HG03045 (cell line): Measurements from ENCODE around the gene CXCR5.
"Not testable (repeated sequence)": the region's sequence is repeated elsewhere in the genome, so short reads cannot be mapped to it uniquely, and the experiment has no call there.

Source experiments
- ATAC-seq: cut with Tn5 transposase; IDR thresholded peaks from one replicate; pipeline ENCODE4 v1.9.1; 2021; ENCODE audit warnings: mild to moderate bottlenecking, moderate library complexity; ENCODE audit not compliant: unreplicated experiment

The CXCR5 gene, protein sequence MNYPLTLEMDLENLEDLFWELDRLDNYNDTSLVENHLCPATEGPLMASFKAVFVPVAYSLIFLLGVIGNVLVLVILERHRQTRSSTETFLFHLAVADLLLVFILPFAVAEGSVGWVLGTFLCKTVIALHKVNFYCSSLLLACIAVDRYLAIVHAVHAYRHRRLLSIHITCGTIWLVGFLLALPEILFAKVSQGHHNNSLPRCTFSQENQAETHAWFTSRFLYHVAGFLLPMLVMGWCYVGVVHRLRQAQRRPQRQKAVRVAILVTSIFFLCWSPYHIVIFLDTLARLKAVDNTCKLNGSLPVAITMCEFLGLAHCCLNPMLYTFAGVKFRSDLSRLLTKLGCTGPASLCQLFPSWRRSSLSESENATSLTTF

DNA sequence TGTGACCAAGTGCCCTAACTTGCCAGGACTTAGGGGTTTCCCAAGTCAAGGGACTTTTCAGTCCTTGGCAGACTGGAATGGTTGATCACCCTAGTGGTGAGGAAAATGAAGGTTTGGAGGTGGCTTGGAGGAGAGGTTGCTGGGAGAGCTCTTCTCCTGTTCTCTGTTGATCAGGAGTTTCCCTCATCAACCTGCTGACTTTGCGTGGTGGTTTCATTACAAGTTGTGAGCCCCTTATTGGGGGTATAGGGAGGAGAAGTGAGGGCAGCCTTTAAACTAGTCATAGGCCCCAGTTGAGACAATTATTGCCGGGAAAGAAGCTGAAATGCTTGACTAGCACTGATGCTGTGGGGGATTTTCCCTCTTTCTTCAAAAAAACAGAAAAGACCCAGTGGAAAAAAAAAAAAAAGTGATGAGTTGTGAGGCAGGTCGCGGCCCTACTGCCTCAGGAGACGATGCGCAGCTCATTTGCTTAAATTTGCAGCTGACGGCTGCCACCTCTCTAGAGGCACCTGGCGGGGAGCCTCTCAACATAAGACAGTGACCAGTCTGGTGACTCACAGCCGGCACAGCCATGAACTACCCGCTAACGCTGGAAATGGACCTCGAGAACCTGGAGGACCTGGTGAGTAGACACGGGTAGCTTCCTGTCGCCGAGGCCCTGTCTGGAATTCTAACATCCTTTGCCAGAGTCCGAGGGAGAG lies at the start of gene CXCR5:
TSS of gene CXCR5 (plus strand) at position 525 of the 704 bp plus-strand sequence. CDS start at position 575, 50 bp downstream.
- peak; percentile 63 for ATAC-seq

DNA sequence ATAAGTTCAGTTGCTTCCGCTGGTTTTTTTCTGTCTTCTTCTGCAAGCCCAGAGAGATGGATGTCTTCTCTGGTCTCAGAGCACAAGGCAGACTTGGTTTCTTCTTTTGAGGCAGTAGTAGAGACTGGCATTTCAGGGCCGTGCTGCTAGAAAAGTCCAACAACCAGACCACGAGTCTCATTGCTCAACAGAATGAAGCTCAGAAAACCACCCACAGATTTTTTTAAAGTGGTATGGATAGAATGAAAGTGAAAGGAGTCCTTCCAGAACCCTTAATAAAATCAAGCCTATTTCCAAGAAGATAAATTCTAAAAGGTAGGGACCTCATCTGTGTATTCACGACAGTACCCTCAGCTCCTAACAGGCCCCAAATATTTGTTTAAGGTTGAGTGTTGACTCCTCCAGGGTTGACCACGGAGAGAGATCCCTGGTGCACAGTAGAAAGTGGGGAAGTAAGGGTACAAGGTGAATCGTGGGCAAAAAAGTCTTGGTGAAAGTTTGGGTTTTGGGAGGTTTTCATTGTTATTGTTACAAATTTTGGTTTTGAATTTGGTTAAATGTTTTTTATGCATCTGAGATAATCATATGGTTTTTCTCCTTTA lies 49.2 kb upstream of the CXCR5 start:
- ATAC-seq, result no peak

DNA sequence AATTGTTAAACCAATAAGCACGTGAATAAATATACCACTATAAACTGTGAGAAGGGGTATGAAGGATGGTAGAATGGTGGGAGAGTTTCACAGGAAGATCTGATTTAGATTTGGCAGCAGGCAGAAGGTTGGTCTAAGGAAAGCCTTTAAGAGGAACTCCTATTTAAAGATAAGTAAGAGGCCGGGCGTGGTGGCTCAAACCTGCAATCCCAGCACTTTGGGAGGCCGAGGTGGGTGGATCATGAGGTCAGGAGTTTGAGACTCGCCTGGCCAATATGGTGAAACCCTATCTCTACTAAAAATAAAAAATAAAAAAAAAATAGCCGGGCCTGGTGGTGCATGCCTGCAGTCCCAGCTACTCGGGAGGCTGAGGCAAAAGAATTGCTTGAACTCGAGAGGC lies 45.8 kb upstream of the CXCR5 start:
- ATAC-seq, result no peak

DNA sequence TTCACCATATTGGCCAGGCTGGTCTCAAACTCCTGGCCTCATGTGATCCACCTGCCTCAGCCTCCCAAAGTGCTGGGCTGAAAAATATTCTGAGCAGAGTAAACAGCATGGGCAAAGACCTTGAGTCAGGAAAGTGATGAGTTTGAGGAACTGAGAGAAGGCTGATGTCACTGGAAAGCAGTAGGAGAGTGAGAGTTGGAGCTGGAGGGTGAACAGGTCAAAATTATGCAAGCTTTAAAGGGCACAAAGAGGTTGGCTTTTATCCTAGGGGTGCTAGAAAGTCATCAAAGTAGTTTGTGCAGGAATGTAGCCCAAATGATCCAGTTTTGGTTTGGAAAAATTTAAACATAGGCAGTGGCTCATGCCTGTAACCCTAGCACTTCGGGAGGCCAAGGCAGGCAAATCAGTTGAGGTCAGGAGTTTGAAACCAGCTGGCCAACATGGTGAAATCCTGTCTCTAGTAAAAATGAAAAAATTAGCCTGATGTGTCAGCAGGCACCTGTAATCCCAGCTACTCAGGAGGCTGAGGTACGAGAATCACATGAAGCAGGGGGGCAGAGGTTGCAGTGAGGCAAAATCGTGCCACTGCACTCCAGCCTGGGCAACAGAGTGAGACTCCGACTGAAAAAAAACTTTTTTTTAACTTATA lies 44.7 kb upstream of the CXCR5 start:
- peak; percentile 63 for ATAC-seq

DNA sequence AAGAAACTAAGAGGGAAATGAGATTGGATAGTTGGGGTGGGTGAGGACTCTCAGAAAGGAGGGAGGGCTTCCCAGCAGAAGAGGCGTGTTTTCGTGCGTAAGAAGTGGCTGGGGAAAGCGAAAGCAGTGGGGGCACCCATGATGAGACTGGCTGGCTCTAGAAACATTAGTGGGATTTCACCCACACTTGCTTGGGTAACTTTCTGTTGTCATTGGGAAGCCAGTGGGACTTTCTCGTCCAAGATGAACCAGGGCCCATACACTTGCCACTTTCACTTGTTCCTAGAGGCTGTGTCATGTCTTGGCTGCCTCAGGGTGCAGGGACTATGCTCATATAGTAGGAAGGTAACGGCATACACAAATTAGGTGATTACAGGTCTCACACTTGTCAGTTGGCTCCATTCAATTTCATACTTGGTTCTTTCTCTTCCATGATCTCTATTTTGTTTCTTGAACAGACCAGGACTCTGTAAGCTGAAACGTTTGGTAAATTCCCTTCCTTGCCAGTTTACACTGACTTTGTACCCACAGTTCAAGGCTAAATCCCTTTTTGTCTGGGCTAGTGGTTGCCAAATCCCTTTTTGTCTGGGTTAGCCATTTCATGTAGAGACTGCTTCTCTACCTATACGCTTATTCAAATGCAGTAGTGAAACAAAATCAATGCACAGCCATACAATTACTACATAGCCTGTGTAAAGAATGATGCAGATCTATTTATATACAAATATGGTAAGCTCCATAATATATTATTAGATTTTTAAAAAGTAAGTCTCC lies 42.0 kb upstream of the CXCR5 start:
- ATAC-seq, result peak; percentile 53

DNA sequence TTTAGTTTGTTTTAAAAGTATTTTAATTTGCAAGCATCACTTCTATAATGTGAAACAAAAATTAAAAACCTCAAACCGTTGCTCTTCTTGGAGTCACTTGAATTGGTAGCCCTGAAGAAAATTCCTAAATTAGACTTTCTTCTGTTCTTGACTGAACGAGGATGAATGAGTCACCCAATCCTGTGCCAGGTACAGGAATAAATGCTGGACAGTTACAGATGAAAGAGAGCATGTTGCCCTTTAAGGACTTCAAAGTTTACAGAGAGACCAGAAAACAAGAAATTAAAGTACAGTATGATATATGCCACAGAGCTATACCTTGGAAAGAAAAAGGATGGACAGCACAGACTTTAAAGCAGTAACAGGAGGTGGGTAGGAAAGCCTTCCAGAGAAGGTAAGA lies 41.3 kb upstream of the CXCR5 start:
- ATAC-seq, result no peak

DNA sequence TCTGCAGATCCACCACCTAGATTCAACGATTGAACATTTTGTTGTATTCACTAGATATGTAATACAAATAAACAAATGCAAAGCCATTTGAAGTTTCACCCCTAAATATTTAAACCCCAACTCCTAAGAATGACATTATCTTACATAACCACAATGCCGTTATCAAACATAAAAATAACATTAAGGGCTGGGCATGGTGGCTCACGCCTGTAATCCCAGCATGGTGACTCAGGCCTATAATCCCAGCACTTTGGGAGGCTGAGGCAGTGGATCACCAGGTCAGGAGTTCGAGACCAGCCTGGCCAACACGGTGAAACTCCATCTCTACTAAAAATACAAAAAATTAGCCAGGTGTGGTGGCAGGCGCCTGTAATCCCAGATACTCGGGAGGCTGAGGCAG lies 40.8 kb upstream of the CXCR5 start:
- not testable (repeated sequence) for ATAC-seq

DNA sequence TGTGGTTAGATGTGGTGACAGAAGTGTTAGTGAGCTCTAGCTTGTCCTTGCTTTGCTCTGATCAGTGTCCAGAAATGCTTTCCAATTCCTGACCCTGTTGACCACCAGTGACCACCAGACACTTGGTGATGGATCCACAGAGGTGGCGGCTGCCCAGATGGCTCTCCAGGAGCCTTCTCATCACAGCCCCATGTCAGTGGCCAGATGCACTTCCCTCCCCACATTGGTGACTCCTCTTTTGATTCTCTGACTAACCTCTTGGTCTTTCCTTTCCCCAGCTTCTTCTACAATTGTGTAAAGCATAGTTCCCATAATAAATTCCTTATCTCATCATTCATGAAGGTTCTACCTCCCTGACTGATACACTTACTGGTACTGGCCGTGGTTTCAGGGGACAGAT lies 40.1 kb upstream of the CXCR5 start:
- ATAC-seq, result no peak

DNA sequence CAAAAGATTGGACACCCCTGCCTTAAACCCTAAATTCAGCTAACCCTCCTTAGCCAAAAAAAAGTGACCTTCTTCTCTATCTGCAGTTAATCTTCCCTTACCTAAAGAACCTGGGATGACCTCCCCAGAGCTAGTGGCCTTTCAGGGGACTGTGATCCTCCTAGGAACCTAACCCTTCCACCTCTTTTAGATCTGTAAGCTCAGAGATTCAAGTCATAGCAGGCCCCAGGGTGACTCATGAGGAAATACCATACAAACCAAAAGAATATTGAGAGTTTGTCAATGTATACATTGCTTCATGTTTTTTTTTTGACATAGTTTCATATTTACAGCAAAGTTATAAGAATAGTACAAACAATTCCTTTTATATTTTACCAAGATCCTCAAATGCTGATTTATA lies 38.3 kb upstream of the CXCR5 start:
- no peak for ATAC-seq

DNA sequence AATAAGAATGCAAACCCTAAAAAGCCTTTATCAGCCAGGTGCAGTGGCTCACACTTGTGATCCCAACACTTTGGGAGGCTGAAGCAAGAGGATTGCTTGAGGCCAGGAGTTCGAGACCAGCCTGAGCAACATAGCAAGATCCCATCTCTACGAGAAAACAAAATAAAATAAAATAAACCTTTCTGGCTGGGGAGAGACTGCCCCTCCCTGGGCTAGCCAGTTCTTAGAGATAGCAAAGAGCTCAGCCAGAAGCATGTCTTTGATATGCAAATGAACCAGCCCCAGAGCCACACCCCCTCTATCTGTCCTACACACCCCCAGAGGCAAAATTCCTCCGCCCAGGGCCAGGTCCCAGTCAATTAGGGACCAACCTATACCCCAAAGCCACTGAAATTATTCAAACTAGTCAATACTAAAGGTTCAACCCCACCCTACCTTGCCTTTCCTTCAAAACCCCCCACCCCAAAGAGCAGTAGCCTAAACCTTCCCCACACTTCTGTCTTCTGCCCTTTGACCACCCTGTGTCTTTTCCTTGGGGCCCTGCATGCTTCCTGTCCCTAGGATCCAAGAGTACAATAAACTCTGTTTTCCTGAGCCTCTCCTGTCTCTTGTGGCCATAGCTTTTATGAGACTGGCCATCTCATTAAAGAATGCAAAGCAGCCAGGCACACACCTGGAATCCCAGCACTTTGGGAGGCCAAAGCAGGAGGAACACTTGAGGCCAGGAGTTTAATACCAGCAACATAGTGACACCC lies 37.3 kb upstream of the CXCR5 start:
- ATAC-seq, result no peak

DNA sequence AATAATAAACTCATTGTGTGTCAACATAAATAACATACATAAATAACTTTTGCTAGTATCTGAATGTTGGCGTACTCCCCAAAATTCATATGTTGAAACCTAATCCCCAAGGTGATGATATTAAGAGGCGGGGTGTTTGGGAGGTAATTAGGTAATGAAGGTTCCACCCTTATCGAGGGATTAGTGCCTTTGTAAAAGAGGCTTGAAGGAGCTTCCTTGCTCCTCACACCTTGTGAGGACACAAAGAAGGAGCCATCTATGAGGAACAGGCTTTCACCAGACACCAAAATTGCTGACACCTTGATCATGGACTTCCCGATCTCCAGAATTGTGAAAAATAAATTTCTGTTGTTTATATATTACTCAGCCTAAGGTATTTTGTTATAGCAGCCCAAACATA lies 33.9 kb upstream of the CXCR5 start:
- ATAC-seq, result no peak

DNA sequence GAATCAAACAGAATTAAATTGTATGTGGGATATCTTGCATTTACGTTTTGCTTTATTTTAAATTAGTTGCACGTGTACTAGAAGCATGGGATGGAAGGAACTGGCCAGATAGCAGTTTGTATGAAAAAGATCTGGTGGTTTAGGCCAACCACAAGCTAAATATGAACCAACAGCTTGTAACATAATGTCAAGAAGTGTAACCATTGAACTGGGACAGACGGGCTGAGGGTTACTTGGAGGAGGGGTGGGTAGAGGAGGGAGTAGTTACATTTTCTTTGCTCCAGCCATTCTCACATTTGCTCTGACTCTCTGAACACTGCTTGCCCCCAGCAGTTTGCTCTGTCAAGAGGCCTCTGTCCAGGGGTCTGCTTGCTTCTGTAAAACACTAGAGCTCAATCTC lies 31.7 kb upstream of the CXCR5 start:
- no peak for ATAC-seq

DNA sequence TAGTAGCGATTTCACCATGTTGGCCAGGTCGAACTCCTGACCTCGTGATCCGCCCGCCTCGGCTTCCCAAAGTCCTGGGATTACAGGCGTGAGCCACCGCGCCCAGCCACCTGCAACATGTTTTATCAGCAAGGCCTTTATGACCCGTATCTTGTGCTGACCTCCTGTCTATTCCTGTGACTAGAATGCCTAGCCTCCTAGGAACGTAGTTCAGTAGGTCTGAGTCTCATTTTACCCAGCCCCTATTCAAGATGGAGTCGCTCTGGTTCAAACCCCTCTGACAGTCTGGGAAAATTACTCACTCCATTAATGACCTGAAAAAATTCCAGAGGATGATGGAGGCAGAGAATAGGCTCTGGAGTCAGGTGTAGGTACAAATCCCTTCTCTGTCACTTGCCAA lies 30.0 kb upstream of the CXCR5 start:
- no peak for ATAC-seq

DNA sequence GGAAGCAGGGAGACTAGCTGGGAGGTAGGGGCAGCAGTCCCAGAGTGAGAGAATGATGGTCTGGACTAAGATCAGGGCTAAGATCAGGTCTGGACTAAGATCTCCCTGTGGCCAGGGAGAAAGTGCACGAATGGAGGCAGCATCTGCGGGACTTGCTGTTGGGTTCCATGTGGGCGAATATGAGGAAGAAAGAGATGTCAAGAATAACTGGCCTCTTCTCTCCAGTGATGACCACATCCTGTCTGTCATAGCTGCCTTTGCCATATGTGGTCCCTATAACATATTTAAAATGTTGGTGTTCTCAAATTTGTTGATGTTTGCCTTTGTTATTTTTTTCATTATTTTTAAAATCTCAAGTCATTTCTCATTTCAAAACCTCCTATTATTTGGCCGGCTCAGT lies 27.4 kb upstream of the CXCR5 start:
- no peak for ATAC-seq

DNA sequence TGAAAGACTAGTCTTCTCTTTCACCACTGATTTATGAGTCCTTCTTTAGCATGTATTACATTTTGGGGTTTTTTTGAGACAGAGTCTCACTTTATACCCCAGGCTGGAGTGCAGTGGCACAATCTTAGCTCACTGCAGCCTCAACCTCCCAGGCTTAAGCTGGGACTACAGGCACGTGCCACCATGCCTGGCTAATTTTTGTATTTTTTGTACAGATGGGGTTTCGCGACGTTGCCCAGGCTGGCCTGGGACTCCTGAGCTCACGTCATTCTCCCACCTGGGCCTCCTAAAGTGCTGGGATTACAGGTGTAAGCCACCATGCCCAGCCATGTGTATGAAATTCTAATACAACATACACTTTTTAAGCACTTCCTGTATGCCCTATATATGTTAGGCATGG lies 26.3 kb upstream of the CXCR5 start:
- ATAC-seq, result no peak

DNA sequence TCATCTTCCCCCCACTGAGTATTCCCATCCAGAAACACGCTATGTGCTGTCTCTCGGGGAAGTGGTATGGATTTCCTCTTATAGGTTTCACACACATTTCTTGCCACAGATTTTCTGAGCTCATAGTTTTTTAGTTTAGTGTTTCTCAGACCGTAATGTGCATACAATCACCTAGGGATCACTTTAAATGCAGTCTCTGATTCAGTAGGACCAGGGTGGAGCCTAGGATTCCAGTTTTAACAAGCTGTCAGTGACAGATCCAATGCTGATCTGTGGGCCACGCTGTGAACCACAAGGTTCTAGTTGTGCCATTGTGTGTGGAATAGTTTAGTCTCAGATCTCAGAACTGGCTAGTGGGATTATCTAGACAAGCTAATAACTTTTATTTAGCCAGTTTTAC lies 23.7 kb upstream of the CXCR5 start:
- no peak for ATAC-seq

DNA sequence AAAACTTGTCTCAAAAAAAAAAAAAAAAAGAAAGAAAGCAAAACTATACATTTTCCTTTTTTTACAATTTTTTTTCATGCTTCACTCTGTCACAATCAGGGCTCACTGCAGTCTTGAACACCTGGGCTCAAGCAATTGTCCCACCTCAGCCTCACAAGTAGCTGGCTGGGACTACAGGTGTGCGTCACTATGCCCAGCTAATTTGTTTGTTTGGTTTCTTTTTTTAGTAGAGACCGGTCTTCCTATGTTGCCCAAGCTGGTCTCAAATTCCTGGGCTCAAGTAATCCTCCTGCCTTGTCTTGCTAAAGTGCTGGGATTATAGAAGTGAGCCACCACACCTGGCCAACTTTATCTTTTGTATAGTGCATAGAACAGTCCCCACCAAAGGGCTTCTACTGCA lies 15.0 kb upstream of the CXCR5 start:
- no peak for ATAC-seq

DNA sequence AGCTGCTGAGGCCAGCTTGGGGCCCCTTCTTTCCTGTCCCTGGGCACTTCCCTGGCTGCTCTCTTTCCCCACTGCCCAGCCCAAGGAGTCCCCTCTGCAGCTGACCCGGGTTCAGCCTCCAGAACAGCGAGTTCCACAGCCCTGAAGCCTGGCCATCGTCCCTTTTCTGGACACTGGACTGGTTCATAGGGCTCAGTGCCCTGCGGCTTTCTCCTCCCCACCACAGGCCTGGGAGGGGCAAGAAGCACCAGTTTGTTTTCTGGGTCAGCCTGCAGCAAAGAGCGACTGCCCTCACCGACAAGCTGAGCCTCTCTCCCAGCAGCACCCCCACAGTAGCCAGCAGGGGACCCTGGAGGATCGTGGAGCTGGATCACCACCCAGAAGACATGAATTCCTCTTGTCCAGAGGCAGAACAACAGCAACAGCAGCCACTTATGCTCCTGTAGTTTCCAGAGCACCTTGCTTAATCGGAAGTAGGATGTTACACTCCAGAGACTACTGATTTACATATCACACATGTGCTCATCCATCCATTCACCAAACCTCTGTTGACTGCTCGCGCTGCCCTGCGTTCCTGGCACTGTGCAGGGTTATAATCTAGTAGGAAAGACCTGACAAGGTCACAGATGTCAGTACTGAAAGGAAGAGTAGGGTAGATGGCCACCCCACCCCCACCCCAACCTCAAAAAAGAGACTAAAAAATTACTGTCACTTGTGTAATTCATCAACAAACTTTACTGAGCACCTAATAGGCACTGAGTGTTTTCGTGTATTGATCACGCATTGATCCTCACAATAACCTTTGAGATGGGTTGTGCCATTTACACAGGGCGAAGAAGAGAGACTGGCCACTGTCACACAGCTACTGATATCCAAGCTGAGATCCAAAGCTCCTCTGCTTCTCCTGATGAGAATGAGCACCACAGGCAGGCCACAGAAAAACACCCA lies 13.0 kb upstream of the CXCR5 start:
- ATAC-seq, result no peak

DNA sequence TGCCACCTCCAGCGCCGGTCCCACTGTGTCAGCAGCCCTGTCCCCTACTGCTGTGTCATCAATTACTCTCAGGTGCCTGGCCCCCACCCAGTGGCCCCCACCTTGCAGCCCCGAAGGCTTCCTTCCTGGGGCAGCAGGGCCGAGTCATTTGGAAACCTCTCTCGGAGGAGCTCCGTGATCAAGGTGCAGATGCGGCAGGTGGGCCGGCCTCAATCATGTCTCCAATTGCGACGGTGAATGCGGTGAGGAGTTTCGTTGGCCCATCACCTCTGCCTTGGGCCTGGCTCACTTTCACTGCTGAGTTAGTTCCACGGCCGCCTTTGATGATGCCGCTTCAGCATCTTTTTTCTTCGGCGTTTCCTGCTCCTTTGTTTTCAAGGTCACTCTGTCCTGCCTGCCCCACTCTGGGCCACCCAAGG lies 11.3 kb upstream of the CXCR5 start:
- no peak for ATAC-seq
